Measurements from ENCODE around the gene CNNM2.

The CNNM2 gene
- long read RNA-seq, partial matches to known transcripts = 0 of 5 reads
- long read RNA-seq, other reads (novel, unspliced or antisense) = 5 of 5 reads

DNA sequence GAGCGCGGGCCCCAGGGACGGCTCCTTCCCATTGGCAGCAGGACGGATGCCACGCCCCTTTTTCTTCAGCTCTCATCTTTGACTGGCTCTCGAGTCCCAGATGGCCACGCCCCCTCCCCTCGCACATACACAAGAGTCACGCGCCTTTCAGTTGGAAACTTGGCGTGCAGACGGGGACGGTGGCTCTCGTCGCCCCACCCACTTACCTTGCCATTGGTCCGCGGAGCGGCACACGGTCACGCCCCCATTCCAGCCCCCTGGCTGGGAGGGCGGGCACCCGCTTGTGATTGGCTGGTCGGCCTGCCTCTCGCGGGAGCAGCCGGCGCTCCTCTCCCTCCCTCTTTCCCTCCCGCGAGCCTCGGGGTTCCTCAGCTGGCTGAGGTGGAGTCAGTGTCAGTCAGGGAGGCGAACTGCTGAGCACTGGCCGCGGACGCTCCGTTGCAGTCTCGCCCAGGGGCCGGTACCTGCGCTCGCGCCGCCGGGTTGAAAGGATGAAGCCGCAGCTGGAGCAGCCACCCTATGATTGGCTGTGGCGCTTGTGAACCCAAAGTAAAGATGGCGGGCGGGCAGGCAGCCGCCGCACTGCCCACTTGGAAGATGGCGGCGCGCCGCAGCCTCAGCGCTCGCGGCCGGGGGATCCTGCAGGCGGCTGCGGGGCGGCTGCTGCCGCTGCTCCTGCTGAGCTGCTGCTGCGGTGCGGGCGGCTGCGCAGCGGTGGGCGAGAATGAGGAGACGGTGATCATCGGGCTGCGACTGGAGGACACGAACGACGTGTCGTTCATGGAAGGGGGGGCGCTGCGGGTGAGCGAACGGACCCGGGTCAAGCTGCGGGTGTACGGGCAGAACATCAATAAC, at the start of gene CNNM2:
Gene CNNM2, plus strand, starts transcription at position 333 of the 855 bp plus-strand sequence. Its CDS starts 187 bp downstream, at position 520.
- TF ChIP-seq SPI1 (IDR thresholded peaks at IDR 0.05; ENCODE audit: borderline replicate concordance, low read depth) (no peak), GABPA (IDR thresholded peaks at IDR 0.05; ENCODE audit: low read depth) (no peak), POLR2AphosphoS5 (IDR thresholded peaks at IDR 0.05; ENCODE audit: low read depth) (peak; percentile 47), CTCF (IDR thresholded peaks at IDR 0.05; ENCODE audit: insufficient read depth, low read length) (no peak), REST (IDR thresholded peaks at IDR 0.05; ENCODE audit: insufficient replicate concordance, low read depth) (peak; percentile 77)
- H3K4me3 ChIP-seq (replicated peaks; ENCODE audit: insufficient read depth, low read length) = peak within 1 kb of the TSS; percentile 91
- peak; percentile 100 for DNase-seq (ENCODE audit: low read depth in 1 of 2, low spot score in 1 of 2)
- no peaks in the 10 kb centered on the region for H3K27me3 ChIP-seq (ENCODE audit: insufficient read depth, poor library complexity, severe bottlenecking)
- H3K27ac ChIP-seq (replicated peaks) = peak within 1 kb of the TSS; percentile 84

DNA sequence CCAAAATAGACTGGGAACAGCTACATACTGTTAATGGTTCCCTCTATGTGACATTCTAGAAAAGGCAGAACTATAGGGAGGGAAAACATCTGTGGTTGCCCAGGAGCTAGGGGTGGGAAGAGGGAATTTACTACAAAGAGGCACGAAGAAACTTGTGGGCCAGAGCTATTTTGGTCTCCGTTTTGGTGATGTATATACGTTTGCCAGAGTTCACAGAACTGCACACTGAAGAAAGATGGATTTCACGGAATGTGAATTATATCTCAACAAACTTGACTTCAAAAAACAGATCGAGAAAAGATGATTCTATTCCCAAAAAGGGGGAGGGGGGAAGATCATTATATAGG, 49.2 kb upstream of the CNNM2 start:
- no peak overlapping the region for H3K4me3 ChIP-seq (replicated peaks; ENCODE audit: insufficient read depth, low read length)
- peaks cover 14% of the 10 kb centered on the region for H3K27me3 ChIP-seq (ENCODE audit: insufficient read depth, poor library complexity, severe bottlenecking)
- DNase-seq (ENCODE audit: low read depth in 1 of 2, low spot score in 1 of 2) = no peak
- no peak for TF ChIP-seq SPI1 (IDR thresholded peaks at IDR 0.05; ENCODE audit: borderline replicate concordance, low read depth)
- no peak for TF ChIP-seq POLR2AphosphoS5 (IDR thresholded peaks at IDR 0.05; ENCODE audit: low read depth)
- no peak for TF ChIP-seq CTCF (IDR thresholded peaks at IDR 0.05; ENCODE audit: insufficient read depth, low read length)
- TF ChIP-seq REST (IDR thresholded peaks at IDR 0.05; ENCODE audit: insufficient replicate concordance, low read depth) = no peak
- no peak for TF ChIP-seq GABPA (IDR thresholded peaks at IDR 0.05; ENCODE audit: low read depth)
- H3K27ac ChIP-seq (replicated peaks) = no peak overlapping the region

- Histone ChIP-seq H3K27me3 (ENCODE audit: insufficient read depth, poor library complexity, severe bottlenecking) (peaks cover 14% of the 10 kb centered on the region), H3K27ac (replicated peaks) (no peak within 1 kb of the TSS), H3K4me3 (replicated peaks; ENCODE audit: insufficient read depth, low read length) (no peak within 1 kb of the TSS)
- DNase-seq (ENCODE audit: low read depth in 1 of 2, low spot score in 1 of 2) = no peak
- TF ChIP-seq SPI1 (IDR thresholded peaks at IDR 0.05; ENCODE audit: borderline replicate concordance, low read depth) = no peak
- no peak for TF ChIP-seq POLR2AphosphoS5 (IDR thresholded peaks at IDR 0.05; ENCODE audit: low read depth)
- no peak for TF ChIP-seq CTCF (IDR thresholded peaks at IDR 0.05; ENCODE audit: insufficient read depth, low read length)
- TF ChIP-seq REST (IDR thresholded peaks at IDR 0.05; ENCODE audit: insufficient replicate concordance, low read depth) = no peak
- no peak for TF ChIP-seq GABPA (IDR thresholded peaks at IDR 0.05; ENCODE audit: low read depth)
Measured at GRCh38 chr10:102869258-102870198, 48.6 kb upstream of the CNNM2 start, which contains the start of gene AS3MT. AS3MT (plus strand) TSS chr10:102869470; CDS start chr10:102869593, 123 bp downstream.
